Gastroesophageal sphincter (tissue), 4 donors: Measurements from ENCODE around the gene IGSF23. TPM values are rescaled to one million over a fixed set of nuclear protein-coding genes. Genes with fewer than 3 reads are reported as not detected.

Experiments used
- ATAC-seq: fragments of 150-250 bp; one replicate; pipeline ENCODE4 v1.9.1; 2016; ENCODE audit warnings: mild to moderate bottlenecking, moderate library complexity
- H3K27ac ChIP-seq, 4 donors: fragments of 200-600 bp; sonication (generic) in 3 of 4; 1 replicate in 3 of 4; 2 replicates in 1 of 4; pipeline ENCODE4 v1.5.1; 2016 to 2019
- H3K27me3 ChIP-seq: fragments of 200-600 bp; sonication (generic); one replicate; pipeline ENCODE4 v1.5.1; 2019
- H3K36me3 ChIP-seq, 2 donors: fragments of 200-600 bp; sonication (generic); one replicate each; pipeline ENCODE4 v1.5.1; 2019; ENCODE audit warnings: control low read depth in 1 of 2
- H3K4me1 ChIP-seq, 3 donors: fragments of 200-600 bp; sonication (generic); 1 replicate in 2 of 3; 2 replicates in 1 of 3; pipeline ENCODE4 v1.5.1; 2016 to 2019; ENCODE audit warnings: control low read depth in 2 of 3
- H3K4me3 ChIP-seq, 2 donors: fragments of 200-600 bp; sonication (generic); one replicate each; pipeline ENCODE4 v1.5.1; 2019; ENCODE audit warnings: mild to moderate bottlenecking in 1 of 2, moderate library complexity in 1 of 2
- H3K9me3 ChIP-seq, 3 donors: fragments of 200-600 bp; sonication (generic); one replicate each; pipeline ENCODE4 v1.5.1; 2017 to 2019; ENCODE audit warnings: control low read depth in 2 of 3
- EP300 ChIP-seq: sonication (generic); formaldehyde crosslinking; IDR thresholded peaks from one replicate; pipeline ENCODE4 v1.6.1; 2017; ENCODE audit warnings: antibody characterized with exemption, mild to moderate bottlenecking
- POLR2A ChIP-seq, 2 donors: fragments of 450-650 bp; IDR thresholded peaks; one replicate each; pipeline ENCODE4 v1.6.1; 2017; ENCODE audit warnings: antibody characterized with exemption in 2 of 2, mild to moderate bottlenecking in 2 of 2, moderate library complexity in 1 of 2
- POLR2AphosphoS5 ChIP-seq: sonication (generic); formaldehyde crosslinking; IDR thresholded peaks from one replicate; pipeline ENCODE4 v1.6.1; 2017; ENCODE audit warnings: antibody characterized with exemption
- WGBS, 2 donors: methylation state at CpG; one replicate each; pipeline ENCODE4 v1.1.5; 2018; ENCODE audit warnings: low coverage in 1 of 2; 5-methylcytosine and 5-hydroxymethylcytosine counted together
- total RNA-seq, 4 donors: library from RNA; depleted of rRNA; stranded (reverse); fragments of >200 nt; gene quantifications; one replicate each; pipeline ENCODE4 v1.1.0, GENCODE V29; 2016
- TF ChIP-seq, protein P1 (sequence below), 4 experiments: fragments of 200-600 bp in 2 of 4; fragments of 450-650 bp in 2 of 4; sonication (generic) in 1 of 4; IDR thresholded peaks; one replicate each; pipeline ENCODE4 v1.5.1; 2017 to 2019; ENCODE audit warnings: antibody characterized with exemption in 4 of 4, mild to moderate bottlenecking in 2 of 4, moderate library complexity in 2 of 4

Gene IGSF23
- total RNA-seq, 4 donors from 2014 or later = not detected

DNA sequence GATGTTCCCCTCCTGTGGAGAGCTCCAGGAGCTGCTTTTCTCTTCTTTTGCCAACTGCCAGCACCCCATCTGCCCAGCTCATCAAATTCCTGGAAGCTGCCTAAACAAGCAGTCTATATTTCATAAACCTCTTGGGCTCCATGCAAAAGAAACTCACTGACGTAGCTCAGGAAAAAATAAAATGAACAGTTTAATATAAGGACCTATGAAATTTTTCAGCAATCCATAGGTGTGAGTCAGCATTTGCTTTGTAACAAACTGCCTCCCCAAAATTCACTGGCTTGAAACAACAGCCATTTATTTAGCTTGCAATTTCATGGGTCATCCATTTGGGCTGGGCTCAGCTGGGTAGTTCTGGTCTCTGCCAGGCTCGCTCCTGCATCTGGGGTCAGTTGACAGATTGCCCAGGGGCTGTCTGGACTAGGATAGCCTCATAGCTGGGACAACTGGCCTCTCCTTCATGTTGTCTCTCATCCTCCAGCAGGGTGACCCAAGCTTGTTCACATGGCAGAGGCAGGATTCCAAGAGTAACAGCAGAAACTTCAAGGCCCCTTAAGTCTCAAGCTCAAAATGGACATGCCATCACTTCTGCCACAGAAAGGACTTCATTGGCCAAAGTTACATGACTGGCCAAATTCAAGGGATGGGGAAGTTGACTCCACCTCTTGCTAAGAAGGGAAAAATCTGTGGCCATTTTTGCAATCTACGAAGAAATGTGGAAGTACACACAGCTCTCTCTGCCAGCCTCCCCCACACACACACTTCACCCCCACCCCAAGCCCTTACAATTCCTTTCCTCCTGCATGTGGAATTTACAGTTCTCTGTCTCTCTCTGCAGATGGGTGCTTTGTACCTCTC lies 22.4 kb downstream of the IGSF23 start:
- Histone ChIP-seq H3K27ac (no peak overlapping the region), H3K9me3 (no peaks in the 10 kb centered on the region), H3K4me1 (no peaks in the 10 kb centered on the region), H3K36me3 (no peaks in the 10 kb centered on the region), H3K27me3 (peaks cover 25% of the 10 kb centered on the region), H3K4me3 (no peak overlapping the region)
- WGBS, 2 donors = 55 to 78% methylated on average over 1 to 2 of the region's 3 CpGs
- no peak for ATAC-seq
- no peak for TF ChIP-seq POLR2AphosphoS5
- TF ChIP-seq, protein P1, sequence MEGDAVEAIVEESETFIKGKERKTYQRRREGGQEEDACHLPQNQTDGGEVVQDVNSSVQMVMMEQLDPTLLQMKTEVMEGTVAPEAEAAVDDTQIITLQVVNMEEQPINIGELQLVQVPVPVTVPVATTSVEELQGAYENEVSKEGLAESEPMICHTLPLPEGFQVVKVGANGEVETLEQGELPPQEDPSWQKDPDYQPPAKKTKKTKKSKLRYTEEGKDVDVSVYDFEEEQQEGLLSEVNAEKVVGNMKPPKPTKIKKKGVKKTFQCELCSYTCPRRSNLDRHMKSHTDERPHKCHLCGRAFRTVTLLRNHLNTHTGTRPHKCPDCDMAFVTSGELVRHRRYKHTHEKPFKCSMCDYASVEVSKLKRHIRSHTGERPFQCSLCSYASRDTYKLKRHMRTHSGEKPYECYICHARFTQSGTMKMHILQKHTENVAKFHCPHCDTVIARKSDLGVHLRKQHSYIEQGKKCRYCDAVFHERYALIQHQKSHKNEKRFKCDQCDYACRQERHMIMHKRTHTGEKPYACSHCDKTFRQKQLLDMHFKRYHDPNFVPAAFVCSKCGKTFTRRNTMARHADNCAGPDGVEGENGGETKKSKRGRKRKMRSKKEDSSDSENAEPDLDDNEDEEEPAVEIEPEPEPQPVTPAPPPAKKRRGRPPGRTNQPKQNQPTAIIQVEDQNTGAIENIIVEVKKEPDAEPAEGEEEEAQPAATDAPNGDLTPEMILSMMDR (IDR thresholded peaks at IDR 0.05) = no peak
- TF ChIP-seq POLR2A (IDR thresholded peaks at IDR 0.05) = no peak
- TF ChIP-seq EP300 = no peak

DNA sequence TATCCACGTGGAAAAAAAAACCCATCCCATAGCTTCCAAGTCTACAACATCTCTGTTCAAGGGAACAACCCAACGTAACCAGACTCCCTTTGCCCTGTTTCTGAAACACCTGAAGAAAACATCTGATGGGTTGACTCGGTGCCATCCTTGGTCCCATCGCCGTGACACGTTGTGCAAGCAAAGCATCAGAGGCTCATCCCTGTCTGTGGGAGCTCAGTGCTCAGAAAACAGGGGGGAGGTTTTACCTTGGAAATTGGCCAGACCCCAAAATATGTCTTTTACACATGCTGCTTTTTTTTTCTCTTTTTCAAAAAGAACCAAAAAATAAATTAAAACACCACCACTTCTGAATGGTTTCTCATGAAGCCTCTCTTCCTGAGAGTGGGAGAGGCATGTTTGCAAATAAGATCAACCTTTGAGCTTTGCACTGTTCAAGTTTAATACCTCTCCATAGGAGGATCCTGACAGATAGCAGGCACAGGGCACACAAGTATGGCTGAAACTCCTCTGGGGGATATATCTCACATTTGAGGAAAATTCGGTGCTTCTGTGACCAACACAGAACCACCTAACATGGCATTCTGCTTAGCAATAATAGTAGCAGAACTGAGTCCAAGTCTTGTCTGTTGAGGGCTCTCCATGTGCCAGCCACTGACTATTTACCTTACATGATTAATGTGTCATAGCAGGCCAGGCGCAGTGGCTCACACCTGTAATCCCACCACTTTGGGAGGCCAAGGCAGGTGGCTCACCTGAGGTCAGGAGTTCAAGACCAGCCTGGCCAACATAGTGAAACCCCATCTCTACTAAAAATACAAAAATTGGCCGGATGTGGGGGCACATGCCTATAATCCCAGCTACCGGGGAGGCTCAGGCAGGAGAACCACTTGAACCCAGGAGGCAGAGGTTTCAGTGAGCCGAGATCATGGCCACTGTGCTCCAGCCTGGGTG lies 23.4 kb downstream of the IGSF23 start:
- H3K4me3 ChIP-seq = no peak overlapping the region
- peaks cover 25% of the 10 kb centered on the region for H3K27me3 ChIP-seq
- no peak overlapping the region for H3K27ac ChIP-seq
- no peaks in the 10 kb centered on the region for H3K36me3 ChIP-seq
- H3K9me3 ChIP-seq = no peaks in the 10 kb centered on the region
- ATAC-seq = no peak
- 67 to 69% methylated on average over 3 to 9 of the region's 11 CpGs for WGBS, 2 donors
- no peaks in the 10 kb centered on the region for H3K4me1 ChIP-seq
- no peak for TF ChIP-seq POLR2AphosphoS5

DNA sequence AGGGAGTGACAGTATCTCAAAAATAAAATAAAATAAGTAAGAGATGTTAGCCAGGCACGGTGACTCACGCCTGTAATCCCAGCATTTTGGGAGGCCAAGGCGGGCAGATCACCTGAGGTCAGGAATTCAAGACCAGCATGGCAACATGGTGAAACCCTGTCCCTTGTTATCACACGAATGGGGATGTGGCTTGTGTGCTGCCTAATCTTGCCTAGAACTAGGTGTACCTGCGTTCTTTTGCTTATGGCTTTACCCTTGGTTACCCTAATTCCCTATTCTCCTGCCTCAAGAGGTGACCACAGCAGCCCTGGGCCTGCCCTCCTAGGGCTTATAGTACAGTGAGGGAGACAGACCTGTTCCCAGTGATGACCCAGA lies 24.0 kb downstream of the IGSF23 start:
- WGBS, 2 donors = no CpG with 5 or more reads among the region's 5 CpGs
- Histone ChIP-seq H3K4me1 (no peaks in the 10 kb centered on the region), H3K27me3 (peaks cover 25% of the 10 kb centered on the region), H3K9me3 (no peaks in the 10 kb centered on the region), H3K27ac (no peak overlapping the region), H3K4me3 (no peak overlapping the region), H3K36me3 (no peaks in the 10 kb centered on the region)
- no peak for ATAC-seq
- TF ChIP-seq, protein P1 (IDR thresholded peaks at IDR 0.05) = no peak
- no peak for TF ChIP-seq EP300
- no peak for TF ChIP-seq POLR2A (IDR thresholded peaks at IDR 0.05)
- no peak for TF ChIP-seq POLR2AphosphoS5

DNA sequence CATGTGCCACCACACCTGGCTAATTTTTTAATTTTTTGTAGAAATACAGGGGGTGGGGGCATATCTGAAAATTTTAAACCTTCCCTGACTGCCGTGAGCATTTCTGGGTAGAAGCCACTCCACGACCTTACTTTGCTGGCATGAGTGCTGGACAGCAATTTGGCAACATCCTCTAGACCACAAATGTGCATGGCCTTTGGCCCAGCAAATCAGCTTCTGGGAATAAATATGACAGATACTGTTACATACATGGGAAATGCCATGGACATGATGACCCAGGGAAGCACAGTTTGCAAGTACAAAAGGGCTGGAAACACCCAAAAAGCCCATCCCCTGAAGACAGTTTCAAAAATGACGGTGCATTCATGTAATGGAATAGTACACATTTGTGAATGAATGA lies 27.2 kb downstream of the IGSF23 start:
- ATAC-seq = no peak
- H3K27ac ChIP-seq = no peak overlapping the region

More for the DNA sequence above, 27.2 kb downstream of the IGSF23 start:
- no peak for TF ChIP-seq POLR2AphosphoS5
- TF ChIP-seq, protein P1 (IDR thresholded peaks at IDR 0.05) = no peak
- TF ChIP-seq EP300 = no peak
- no peak for TF ChIP-seq POLR2A (IDR thresholded peaks at IDR 0.05)
- WGBS, 2 donors = 82 to 100% methylated on average over 1 of the region's 3 CpGs
- Histone ChIP-seq H3K36me3 (no peaks in the 10 kb centered on the region), H3K9me3 (no peaks in the 10 kb centered on the region), H3K4me1 (peaks cover 0 to 13% (median 2%) of the 10 kb centered on the region in 3 donors), H3K27me3 (peaks cover 17% of the 10 kb centered on the region), H3K4me3 (no peak overlapping the region)
